GM21515 (cell line): ENCODE measurements around the gene GRAMD4.
A peak's percentile ranks its signal among the peaks of the same experiment; 100 is the strongest.

Source experiments
- ATAC-seq: cut with Tn5 transposase; IDR thresholded peaks from one replicate; pipeline ENCODE4 v1.9.1; 2021; ENCODE audit not compliant: unreplicated experiment

The GRAMD4 gene

GRCh38 chr22:46583571-46583970 lies 36.6 kb upstream of the GRAMD4 start:
- ATAC-seq = no peak

GRCh38 chr22:46584081-46584921 lies 35.9 kb upstream of the GRAMD4 start:
- no peak for ATAC-seq

GRCh38 chr22:46585340-46586122 lies 34.7 kb upstream of the GRAMD4 start:
- no peak for ATAC-seq

GRCh38 chr22:46586123-46586519 lies 34.1 kb upstream of the GRAMD4 start:
- ATAC-seq = no peak

- peak; percentile 5 for ATAC-seq
Measured at GRCh38 chr22:46586531-46587011, 33.6 kb upstream of the GRAMD4 start.

- peak; percentile 37 for ATAC-seq
Measured at GRCh38 chr22:46587061-46587460, 33.1 kb upstream of the GRAMD4 start.

GRCh38 chr22:46587492-46588278 lies 32.5 kb upstream of the GRAMD4 start:
- ATAC-seq = peak; percentile 43

- no peak for ATAC-seq
Measured at GRCh38 chr22:46588279-46589140, 31.7 kb upstream of the GRAMD4 start.

- no peak for ATAC-seq
Measured at GRCh38 chr22:46589141-46589748, 30.9 kb upstream of the GRAMD4 start.

GRCh38 chr22:46589871-46590271 lies 30.3 kb upstream of the GRAMD4 start:
- no peak for ATAC-seq

- ATAC-seq = no peak
Measured at GRCh38 chr22:46590334-46590733, 29.9 kb upstream of the GRAMD4 start.

GRCh38 chr22:46591930-46592329 lies 28.3 kb upstream of the GRAMD4 start:
- ATAC-seq = no peak

GRCh38 chr22:46592390-46592872 lies 27.8 kb upstream of the GRAMD4 start:
- peak; percentile 54 for ATAC-seq

- no peak for ATAC-seq
Measured at GRCh38 chr22:46593211-46593681, 26.9 kb upstream of the GRAMD4 start.

- ATAC-seq = no peak
Measured at GRCh38 chr22:46593996-46594946, 25.9 kb upstream of the GRAMD4 start.

GRCh38 chr22:46594947-46595298 lies 25.3 kb upstream of the GRAMD4 start:
- ATAC-seq = no peak

- ATAC-seq = no peak
Measured at GRCh38 chr22:46595545-46595944, 24.6 kb upstream of the GRAMD4 start.

- ATAC-seq = no peak
Measured at GRCh38 chr22:46596032-46596441, 24.1 kb upstream of the GRAMD4 start.
